NOMO-1 (cell line): ENCODE data around the gene MORN1.

Source experiments
- DNase-seq, 2 experiments: peaks; one replicate each; lab custom pipeline; 2025; ENCODE audit not compliant: unreplicated experiment in 2 of 2; lab: John Stamatoyannopoulos, UW

Gene MORN1

GRCh38 chr1:2353551-2354438, 37.6 kb downstream of the MORN1 start:
- DNase-seq: no peak

GRCh38 chr1:2352897-2353550, 38.3 kb downstream of the MORN1 start:
- DNase-seq: no peak

DNA sequence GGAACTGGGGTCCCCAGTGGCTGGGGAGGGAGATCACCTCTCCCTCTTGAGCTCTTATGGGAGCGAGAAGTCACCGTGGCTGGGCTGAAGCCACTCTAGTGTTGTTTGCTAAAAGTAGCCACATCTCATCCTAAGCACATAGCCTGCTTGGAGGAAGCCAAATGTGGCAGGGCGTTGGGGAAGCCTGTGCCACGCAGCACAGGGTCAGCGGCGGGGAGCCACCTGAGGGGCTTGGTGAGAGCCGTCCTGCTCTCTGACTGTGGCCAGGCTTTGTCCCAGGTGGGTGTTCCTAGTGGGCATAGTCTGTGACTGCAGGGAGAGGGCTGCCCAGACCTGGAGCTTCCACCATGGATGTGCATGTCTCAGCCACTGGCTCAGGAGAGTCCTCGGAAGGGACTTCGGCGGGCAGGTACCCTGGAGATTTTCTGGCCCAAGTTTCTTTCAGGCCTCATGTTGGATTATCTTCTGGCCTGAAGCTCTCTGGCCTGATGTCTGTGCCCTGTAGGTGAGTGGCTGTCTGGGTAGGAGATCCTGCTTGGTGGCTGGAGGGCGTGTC, 38.9 kb downstream of the MORN1 start:
- no peak for DNase-seq

DNA sequence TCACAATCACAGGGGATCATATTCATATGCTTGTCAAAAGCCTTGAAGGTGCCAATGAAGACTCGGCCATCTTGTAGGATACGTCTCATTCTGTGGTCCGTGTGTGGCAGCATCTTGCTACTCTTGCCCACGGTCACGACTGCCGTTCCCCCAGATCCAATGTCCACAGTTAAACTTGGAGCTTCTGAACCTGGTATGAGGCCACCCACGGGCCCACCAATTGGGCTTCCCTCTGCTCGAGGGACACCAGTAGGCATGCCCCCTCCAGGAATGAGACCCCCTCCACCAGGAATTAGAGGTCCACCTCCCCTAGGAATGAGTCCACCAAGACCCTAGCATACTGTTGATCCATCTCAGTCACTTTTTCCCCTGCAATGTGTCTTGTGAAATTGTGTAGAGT, 39.6 kb downstream of the MORN1 start:
- no peak for DNase-seq

DNA sequence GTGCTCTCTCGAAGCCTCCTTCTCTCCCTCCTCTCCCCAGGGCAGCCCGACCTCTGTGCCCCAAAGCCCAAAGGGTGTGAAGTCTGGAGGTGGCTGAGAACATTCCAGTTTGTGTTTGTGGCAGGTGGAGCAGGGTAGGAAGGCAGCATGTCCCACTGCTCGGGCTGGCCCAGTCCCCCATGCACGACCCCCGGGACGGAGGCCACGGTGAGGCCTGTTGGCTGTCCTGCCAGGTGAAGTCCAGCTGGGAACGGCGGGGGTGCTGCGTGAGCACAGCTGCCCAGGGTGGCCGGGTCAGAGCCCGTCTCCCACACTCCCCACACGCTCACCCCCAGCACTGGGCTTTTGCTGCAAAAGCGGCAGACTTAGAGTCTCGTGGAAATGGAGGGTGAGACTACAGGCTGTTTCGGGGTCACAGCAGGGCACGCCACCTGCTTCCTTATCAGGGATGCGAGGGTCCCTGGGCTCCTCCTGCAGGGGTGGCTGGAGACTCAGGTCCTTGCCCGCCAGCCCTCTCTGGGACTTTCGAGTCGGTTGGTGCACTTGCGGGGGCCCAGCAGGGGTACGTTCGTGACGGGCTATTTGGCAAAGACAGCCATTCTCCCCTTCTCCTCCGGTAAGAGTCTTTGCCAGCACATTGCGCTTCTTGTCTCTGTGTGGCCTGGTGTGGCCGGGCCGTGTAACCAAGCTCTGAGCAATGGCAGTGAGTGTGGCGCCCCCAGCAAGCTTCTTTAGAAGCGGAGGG, 40.3 kb downstream of the MORN1 start:
- DNase-seq: no peak

DNA sequence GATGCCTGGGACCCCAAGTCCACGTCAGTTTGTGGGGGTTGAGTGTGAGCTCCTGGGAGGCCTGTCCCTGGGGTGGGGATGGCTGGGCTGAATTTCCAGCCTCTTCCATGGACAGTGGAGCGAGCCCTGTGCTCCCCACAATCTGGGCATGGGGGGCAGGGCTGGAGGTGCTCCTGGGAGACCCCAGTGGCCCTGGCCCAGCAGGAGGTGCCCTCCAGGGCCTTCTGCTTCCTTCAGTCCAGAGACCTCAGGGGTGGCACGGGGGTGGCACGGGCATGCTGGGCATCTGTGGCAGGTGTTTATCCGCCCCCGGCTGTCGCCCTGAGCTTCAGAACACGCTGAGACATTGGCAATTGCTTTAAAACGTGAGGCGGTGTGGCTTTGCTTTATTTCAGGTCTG, 40.9 kb downstream of the MORN1 start:
- DNase-seq: no peak

GRCh38 chr1:2349806-2350205, 41.5 kb downstream of the MORN1 start:
- DNase-seq: no peak

DNA sequence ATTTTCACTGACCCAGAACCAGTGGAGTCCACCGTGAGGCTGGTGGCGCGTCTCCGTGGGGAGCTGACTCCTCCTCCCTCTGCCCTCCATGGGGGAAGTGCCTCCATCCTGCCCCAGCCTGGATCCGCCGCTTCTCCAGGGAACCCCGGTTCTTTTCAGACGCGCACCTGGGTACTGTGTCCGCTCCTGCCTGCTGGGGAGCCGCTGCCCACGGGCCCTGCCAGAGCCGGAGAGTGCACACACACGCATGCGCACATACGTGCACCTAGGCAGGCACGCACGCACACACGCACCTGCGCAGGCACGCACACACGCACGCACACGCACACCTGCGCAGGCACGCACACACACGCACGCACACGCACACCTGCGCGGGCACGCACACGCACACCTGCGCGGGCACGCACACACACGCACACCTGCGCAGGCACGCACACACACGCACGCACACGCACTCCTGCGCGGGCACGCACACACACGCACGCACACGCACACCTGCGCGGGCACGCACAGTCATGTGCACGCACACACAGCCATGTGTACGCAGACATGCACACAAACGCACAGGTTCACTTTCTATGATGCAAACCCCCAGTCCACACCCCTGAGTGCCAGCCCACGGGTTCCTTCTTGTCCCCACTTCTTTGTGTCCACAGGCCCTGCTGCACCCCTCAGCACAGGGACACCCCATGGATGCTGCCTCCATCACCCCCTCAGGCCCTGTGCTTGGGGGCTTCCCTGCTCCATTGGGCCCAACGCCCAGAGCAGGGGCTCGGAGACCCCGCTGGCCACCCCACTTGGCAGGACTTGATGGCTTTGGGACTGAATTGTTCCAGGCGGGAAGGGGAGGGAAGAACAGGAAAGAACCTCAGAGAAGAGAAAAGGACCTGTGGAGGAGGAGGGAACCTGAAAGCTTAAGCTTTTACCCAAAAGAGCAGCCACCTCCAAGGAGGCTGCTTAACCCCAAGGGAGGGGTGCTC, 42.7 kb downstream of the MORN1 start:
- no peak for DNase-seq

DNA sequence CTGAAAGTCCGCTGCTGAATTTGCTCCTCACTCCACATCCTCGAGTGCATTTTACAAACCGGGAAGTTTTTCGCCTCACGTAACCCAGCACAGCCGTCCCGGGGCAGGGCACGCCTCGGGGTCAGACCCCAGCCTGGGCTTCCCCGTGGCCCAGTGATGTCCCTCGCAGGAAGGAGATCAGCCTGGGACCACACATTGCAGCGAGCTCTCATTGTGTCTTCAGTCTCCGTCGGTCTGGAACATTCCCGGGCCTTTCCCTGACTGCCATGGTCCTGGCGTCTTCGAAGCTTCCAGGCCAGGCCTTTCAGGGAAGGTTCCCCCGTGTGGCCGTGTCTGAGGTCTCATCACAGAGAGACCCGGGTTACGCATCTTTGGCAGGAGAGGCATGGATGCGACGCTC, 43.5 kb downstream of the MORN1 start:
- no peak for DNase-seq

DNA sequence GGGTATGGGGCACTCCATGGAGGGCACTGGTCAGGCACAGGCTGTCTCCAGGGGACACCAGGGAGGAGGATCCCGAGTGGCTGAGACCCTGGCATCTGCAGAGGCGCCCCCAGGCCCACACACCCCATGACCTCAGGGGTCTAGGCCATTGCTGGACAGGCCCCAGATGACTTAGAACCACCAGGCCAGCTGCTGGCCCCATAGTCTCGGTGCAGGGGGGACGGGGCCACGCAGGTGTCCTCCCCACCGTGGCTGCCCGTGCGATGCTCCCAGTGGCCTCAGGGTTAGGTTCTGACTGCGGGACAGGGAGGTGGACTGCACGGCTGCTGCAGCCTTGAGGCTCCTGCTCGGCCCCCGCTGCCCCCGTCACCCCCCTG, 44.0 kb downstream of the MORN1 start:
- DNase-seq: no peak

- no peak for DNase-seq
These were observed 44.5 kb downstream of the MORN1 start for GRCh38 chr1:2346691-2347408.

DNA sequence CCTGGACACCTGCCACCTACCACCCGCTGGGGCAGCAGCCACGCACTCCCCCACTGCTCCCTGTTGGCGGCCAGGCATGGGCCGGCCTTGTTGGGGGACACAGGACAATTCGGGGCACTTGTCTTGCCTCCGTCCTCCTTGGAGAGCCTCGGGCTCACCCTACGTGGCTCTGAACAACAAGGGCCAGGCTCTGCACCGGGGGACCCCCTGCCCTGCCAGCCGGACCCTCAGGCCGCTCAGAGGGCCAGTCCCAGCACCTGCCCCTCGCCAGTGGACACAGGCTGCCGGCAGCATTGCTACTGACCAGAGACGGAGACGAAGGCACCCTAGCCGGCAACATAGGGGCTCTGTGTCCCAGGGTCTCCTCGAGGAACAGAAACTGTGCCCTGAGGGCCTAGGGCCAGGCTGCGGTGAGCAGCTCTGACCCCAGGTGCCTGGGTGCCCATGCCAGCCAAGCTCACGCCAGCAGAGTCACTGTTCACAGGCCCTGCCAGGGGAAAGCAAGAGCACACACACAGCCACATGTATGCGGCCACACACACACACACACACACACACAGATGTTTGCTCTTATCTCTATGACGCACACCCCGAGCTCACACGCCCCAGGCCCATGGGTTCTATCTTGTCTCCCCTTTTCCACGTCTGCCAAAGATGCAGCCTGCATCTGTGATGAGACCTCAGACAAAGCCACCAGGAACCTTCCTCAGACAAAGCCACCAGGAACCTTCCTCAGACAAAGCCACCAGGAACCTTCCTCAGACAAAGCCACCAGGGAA, 45.9 kb downstream of the MORN1 start:
- DNase-seq: no peak

GRCh38 chr1:2344744-2345296, 46.5 kb downstream of the MORN1 start:
- no peak for DNase-seq

GRCh38 chr1:2344121-2344681, 47.2 kb downstream of the MORN1 start:
- no peak for DNase-seq

- DNase-seq: no peak
These were observed 48.1 kb downstream of the MORN1 start for GRCh38 chr1:2343023-2343935.

- no peak for DNase-seq
These were observed 48.9 kb downstream of the MORN1 start for GRCh38 chr1:2342384-2343022.
